DLD1 (cell line): ENCODE measurements around the gene BROX.
"Not testable (repeated sequence)": the region's sequence is repeated elsewhere in the genome, so short reads cannot be mapped to it uniquely, and the experiment has no call there.

ENCODE experiments used
- in situ Hi-C: cut with HindIII; loops from 2 replicates; pipeline ENCODE4 v1.10.0; 2017; ENCODE audit warnings: low sequenced_read_pairs

Gene BROX

GRCh38 chr1:222730866-222731265 is 18.5 kb downstream of the BROX start:
- in situ Hi-C loops: no loop called here

- in situ Hi-C loops: no loop called here
Measured at GRCh38 chr1:222732216-222733159, 20.1 kb downstream of the BROX start.

- in situ Hi-C loops: no loop called here
Measured at GRCh38 chr1:222734740-222735139, 22.4 kb downstream of the BROX start.

GRCh38 chr1:222736470-222736869 is 24.1 kb downstream of the BROX start:
- in situ Hi-C loops: no loop called here

- in situ Hi-C loops: no loop called here
Measured at GRCh38 chr1:222736972-222737371, 24.6 kb downstream of the BROX start, which contains the start of gene FAM177B. FAM177B (plus strand) TSS chr1:222737202; CDS start chr1:222746546, 9,344 bp downstream.

- in situ Hi-C loops: no loop called here
Measured at GRCh38 chr1:222739465-222739864, 27.1 kb downstream of the BROX start.

GRCh38 chr1:222739929-222740328 is 27.6 kb downstream of the BROX start:
- in situ Hi-C loops: no loop called here

GRCh38 chr1:222741630-222742457 is 29.5 kb downstream of the BROX start:
- in situ Hi-C loops: not testable (repeated sequence)

GRCh38 chr1:222749927-222750326 is 37.6 kb downstream of the BROX start:
- in situ Hi-C loops: loop anchor here (5.0 kb wide), 1 partner anchor 68 kb away; no protein-coding TSS in a partner anchor

- in situ Hi-C loops: no loop called here
Measured at GRCh38 chr1:222750651-222751050, 38.3 kb downstream of the BROX start.

GRCh38 chr1:222751255-222751654 is 38.9 kb downstream of the BROX start:
- in situ Hi-C loops: no loop called here

- in situ Hi-C loops: no loop called here
Measured at GRCh38 chr1:222754366-222755139, 42.2 kb downstream of the BROX start.

- in situ Hi-C loops: no loop called here
Measured at GRCh38 chr1:222757646-222758268, 45.4 kb downstream of the BROX start.

GRCh38 chr1:222759451-222760035 is 47.2 kb downstream of the BROX start:
- in situ Hi-C loops: no loop called here

GRCh38 chr1:222761083-222761482 is 48.7 kb downstream of the BROX start:
- in situ Hi-C loops: no loop called here

- in situ Hi-C loops: not testable (repeated sequence)
Measured at GRCh38 chr1:222762178-222762577, 49.8 kb downstream of the BROX start.

GRCh38 chr1:222767152-222767571 is 54.8 kb downstream of the BROX start:
- in situ Hi-C loops: no loop called here

- in situ Hi-C loops: no loop called here
Measured at GRCh38 chr1:222768592-222768991, 56.2 kb downstream of the BROX start.

GRCh38 chr1:222769181-222769580 is 56.8 kb downstream of the BROX start:
- in situ Hi-C loops: no loop called here
